ENCODE data around the gene DPP4. TPM values are rescaled to one million over a fixed set of nuclear protein-coding genes. Genes with fewer than 3 reads are reported as not detected.

Gene DPP4
- total and polyA plus RNA-seq, 2 experiments from 2014 or later, result 1.5 to 2.8 TPM

DNA sequence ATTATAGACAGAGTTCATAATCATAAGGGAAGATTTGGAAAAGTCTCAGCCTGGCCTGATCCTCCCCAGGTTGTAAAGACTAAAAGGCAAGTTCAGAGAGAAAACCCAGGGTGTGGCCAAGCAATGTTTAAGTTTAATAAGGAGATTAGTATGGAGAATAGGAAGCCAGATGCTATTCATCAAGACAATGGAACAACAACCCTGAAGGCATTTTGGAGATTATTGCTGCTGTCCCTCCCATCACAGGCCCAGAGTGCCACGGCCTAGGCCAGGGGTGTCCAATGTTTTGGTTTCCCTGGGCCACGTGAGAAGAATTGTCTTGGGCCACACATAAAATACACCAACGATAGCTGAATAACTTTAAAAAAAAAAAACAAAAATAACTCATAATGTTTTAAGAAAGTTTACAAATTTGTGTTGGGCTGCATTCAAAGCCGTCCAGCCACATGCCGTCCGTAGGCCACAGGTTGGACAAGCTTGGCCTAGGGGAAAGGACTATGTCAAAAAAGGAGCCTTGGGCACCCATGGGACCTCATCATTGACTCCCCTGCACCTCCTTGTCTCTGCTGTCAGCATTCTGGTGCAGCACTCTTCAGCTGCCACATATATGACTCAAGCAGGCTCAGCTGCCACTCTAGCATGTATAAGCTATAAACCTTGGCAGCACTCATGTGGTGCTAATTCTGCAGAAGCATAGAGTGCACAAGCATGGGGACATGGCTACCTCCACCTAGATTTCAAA, 20.8 kb downstream of the DPP4 start (continued):
- TF ChIP-seq, protein P1, sequence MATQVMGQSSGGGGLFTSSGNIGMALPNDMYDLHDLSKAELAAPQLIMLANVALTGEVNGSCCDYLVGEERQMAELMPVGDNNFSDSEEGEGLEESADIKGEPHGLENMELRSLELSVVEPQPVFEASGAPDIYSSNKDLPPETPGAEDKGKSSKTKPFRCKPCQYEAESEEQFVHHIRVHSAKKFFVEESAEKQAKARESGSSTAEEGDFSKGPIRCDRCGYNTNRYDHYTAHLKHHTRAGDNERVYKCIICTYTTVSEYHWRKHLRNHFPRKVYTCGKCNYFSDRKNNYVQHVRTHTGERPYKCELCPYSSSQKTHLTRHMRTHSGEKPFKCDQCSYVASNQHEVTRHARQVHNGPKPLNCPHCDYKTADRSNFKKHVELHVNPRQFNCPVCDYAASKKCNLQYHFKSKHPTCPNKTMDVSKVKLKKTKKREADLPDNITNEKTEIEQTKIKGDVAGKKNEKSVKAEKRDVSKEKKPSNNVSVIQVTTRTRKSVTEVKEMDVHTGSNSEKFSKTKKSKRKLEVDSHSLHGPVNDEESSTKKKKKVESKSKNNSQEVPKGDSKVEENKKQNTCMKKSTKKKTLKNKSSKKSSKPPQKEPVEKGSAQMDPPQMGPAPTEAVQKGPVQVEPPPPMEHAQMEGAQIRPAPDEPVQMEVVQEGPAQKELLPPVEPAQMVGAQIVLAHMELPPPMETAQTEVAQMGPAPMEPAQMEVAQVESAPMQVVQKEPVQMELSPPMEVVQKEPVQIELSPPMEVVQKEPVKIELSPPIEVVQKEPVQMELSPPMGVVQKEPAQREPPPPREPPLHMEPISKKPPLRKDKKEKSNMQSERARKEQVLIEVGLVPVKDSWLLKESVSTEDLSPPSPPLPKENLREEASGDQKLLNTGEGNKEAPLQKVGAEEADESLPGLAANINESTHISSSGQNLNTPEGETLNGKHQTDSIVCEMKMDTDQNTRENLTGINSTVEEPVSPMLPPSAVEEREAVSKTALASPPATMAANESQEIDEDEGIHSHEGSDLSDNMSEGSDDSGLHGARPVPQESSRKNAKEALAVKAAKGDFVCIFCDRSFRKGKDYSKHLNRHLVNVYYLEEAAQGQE (IDR thresholded peaks at IDR 0.05; ENCODE audit: unreplicated experiment), result no peak
- TF ChIP-seq ZNF331 (CRISPR knock-in tag; IDR thresholded peaks at IDR 0.05; ENCODE audit: low read depth) (no peak), STAT1 (IDR thresholded peaks at IDR 0.05; ENCODE audit: unreplicated experiment) (no peak), EZH2phosphoT487 (IDR thresholded peaks at IDR 0.05; ENCODE audit: unreplicated experiment) (no peak), JUNB (IDR thresholded peaks at IDR 0.05; ENCODE audit: unreplicated experiment) (no peak), ZNF114 (CRISPR knock-in tag; IDR thresholded peaks at IDR 0.05) (no peak), CREB1 (CRISPR knock-in tag; IDR thresholded peaks at IDR 0.05; ENCODE audit: low read depth) (no peak), EZH2 (IDR thresholded peaks at IDR 0.05; ENCODE audit: low read depth, unreplicated experiment) (no peak), POLR2AphosphoS5 (IDR thresholded peaks at IDR 0.05; ENCODE audit: low read depth) (no peak), NANOG (IDR thresholded peaks at IDR 0.05; ENCODE audit: borderline replicate concordance) (no peak)
- TF ChIP-seq, protein P2, sequence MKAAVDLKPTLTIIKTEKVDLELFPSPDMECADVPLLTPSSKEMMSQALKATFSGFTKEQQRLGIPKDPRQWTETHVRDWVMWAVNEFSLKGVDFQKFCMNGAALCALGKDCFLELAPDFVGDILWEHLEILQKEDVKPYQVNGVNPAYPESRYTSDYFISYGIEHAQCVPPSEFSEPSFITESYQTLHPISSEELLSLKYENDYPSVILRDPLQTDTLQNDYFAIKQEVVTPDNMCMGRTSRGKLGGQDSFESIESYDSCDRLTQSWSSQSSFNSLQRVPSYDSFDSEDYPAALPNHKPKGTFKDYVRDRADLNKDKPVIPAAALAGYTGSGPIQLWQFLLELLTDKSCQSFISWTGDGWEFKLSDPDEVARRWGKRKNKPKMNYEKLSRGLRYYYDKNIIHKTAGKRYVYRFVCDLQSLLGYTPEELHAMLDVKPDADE (IDR thresholded peaks at IDR 0.05), result no peak
- TF ChIP-seq, protein P3, sequence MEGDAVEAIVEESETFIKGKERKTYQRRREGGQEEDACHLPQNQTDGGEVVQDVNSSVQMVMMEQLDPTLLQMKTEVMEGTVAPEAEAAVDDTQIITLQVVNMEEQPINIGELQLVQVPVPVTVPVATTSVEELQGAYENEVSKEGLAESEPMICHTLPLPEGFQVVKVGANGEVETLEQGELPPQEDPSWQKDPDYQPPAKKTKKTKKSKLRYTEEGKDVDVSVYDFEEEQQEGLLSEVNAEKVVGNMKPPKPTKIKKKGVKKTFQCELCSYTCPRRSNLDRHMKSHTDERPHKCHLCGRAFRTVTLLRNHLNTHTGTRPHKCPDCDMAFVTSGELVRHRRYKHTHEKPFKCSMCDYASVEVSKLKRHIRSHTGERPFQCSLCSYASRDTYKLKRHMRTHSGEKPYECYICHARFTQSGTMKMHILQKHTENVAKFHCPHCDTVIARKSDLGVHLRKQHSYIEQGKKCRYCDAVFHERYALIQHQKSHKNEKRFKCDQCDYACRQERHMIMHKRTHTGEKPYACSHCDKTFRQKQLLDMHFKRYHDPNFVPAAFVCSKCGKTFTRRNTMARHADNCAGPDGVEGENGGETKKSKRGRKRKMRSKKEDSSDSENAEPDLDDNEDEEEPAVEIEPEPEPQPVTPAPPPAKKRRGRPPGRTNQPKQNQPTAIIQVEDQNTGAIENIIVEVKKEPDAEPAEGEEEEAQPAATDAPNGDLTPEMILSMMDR (conservative IDR thresholded peaks at IDR 0.05; ENCODE audit: low read depth in 2 of 2), result no peak

DNA sequence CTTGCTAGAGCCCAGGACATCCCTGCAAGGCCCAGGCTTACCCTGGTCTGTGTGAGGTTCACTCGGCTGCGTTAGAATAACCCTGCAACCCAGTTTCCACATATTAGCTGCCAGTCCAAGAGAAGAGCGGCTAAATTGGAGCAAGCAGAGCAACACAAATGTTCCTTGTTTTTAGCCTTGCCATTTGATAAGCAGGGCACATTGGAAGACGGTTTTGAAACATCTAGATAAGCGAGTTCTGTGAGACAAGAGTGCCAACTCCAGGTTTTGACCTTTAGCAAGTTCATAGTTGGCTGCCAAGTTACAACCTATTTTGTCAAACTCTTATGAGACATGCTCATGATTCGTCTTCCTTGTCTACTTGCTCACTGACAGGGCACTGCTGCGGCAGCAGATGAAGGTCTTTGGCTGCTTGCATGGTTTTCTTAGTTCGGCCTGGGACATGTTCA, 23.5 kb downstream of the DPP4 start:
- H3K27ac ChIP-seq (ENCODE audit: low read depth), result no peak overlapping the region
- peaks cover 2% of the 10 kb centered on the region; the same call in 1 of the 2 replicates for H3K9me2 ChIP-seq (ENCODE audit: insufficient read depth)
- H3K79me2 ChIP-seq (replicated peaks; ENCODE audit: insufficient read depth), result no peaks in the 10 kb centered on the region
- Mint-ChIP-seq H3K27ac (no peak overlapping the region), H3K27me3 (ENCODE audit: insufficient read depth, low read depth, poor library complexity) (no peaks in the 10 kb centered on the region), H3K4me1 (peaks cover 3% of the 10 kb centered on the region; the same call in 2 of the 3 replicates), H3K4me3 (no peak overlapping the region), H3K36me3 (ENCODE audit: low read depth) (no peaks in the 10 kb centered on the region), H3K9me3 (no peaks in the 10 kb centered on the region)
- no peaks in the 10 kb centered on the region for H3K27me3 ChIP-seq (ENCODE audit: insufficient read depth)
- H3K4me2 ChIP-seq, result no peak overlapping the region
- no peaks in the 10 kb centered on the region for H4K20me1 ChIP-seq (replicated peaks; ENCODE audit: insufficient read depth)
- ATAC-seq, result no peak
- no peak overlapping the region for H3K4me3 ChIP-seq
- H3F3A ChIP-seq (replicated peaks; ENCODE audit: low read depth), result no peaks in the 10 kb centered on the region
- no peaks in the 10 kb centered on the region; the same call in 1 of the 2 replicates for H3K4me1 ChIP-seq (ENCODE audit: insufficient read depth)
- DNase-seq (ENCODE audit: low spot score), result no peak
- H2AFZ ChIP-seq, result no peak overlapping the region
- H3K36me3 ChIP-seq (ENCODE audit: insufficient read depth), result no peaks in the 10 kb centered on the region
- TF ChIP-seq JUNB (IDR thresholded peaks at IDR 0.05; ENCODE audit: unreplicated experiment) (no peak), ZNF114 (CRISPR knock-in tag; IDR thresholded peaks at IDR 0.05) (no peak)
- TF ChIP-seq, protein P1 (IDR thresholded peaks at IDR 0.05; ENCODE audit: unreplicated experiment), result no peak

Data from GM23338 (cell line).